HG02610 (cell line): ENCODE results near the gene TWIST2.

Experiments used
- ATAC-seq: cut with Tn5 transposase; IDR thresholded peaks from one replicate; pipeline ENCODE4 v1.9.1; 2021; ENCODE audit warnings: mild to moderate bottlenecking, moderate library complexity; ENCODE audit not compliant: unreplicated experiment

TWIST2 gene

DNA sequence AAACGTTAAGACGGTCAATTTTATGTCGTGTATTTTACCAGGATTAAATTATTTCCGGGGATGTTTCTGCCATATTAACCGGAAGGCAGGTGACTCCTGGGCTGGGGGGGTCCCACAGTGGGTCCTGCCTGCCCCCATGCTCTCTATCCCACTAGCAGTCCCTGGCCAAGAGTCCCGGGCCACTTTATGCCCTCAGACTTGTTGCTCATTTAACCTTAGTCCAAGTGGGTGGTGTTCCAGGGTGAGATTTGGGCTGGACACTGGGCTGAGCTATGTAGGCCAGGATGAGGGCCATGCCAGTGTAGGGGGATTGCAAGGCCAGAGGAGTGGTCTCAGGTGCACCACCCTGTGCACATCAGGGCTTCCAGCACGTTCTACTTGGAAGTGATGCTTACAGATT lies 24.1 kb downstream of the TWIST2 start:
- ATAC-seq = no peak

- no peak for ATAC-seq
These were observed 24.9 kb downstream of the TWIST2 start for GRCh38 chr2:238872628-238873380.

DNA sequence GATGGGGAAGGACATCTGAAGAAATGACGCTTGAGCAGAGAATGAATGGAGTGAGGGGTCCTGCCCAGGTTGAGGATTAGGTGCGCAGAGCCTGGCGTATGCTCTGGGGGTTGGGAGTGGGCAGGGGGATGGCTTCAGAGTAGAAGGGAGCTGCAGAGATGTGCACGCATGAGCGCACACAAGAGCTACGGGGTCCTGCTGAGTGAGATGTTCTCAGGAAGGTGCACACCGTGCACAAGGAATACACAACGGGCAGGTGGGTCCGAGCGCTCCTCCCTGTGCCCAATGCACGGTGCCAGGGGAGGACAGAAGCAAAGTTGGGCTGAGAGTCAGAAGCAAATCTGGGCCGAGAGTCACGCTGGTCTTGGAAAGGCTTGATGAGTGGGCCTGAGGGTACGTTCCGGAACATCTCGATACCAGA lies 25.5 kb downstream of the TWIST2 start:
- no peak for ATAC-seq

GRCh38 chr2:238873841-238874240 lies 26.0 kb downstream of the TWIST2 start:
- ATAC-seq = no peak

DNA sequence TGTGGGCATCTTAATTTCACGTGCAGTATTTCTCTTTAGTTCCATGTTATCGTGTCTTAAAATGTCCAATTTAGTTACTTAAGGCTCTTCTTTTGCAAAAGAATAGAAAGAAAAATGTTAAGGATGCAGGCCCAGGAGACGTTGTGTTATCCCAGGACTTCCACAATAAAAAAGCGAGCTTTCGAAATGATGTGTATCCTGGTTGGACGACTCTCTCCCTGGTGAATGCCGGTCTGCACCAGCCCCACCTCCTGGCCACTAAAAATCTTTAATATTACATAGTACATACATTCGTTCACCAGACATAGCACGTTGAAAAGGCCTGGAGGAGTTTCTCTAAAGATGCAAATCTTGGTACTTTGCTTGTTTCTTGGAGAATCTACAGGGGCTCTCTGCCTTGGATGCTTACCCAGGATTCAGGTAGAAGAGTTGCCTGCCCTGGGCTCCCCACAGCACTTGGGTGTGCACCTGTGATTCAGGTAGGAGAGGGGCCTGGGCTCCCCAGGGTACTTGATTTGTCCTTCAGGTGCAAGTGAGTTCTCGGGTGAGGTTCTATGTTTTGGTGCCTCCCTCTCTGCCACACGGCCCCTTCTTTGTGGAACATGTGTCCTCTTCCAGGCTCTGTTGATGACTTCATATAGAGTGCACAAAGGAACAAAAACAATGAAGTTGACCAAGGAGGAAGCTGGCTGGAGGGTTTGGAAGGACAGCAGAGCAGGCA lies 26.6 kb downstream of the TWIST2 start:
- no peak for ATAC-seq

GRCh38 chr2:238875101-238875470 lies 27.2 kb downstream of the TWIST2 start:
- ATAC-seq = no peak

DNA sequence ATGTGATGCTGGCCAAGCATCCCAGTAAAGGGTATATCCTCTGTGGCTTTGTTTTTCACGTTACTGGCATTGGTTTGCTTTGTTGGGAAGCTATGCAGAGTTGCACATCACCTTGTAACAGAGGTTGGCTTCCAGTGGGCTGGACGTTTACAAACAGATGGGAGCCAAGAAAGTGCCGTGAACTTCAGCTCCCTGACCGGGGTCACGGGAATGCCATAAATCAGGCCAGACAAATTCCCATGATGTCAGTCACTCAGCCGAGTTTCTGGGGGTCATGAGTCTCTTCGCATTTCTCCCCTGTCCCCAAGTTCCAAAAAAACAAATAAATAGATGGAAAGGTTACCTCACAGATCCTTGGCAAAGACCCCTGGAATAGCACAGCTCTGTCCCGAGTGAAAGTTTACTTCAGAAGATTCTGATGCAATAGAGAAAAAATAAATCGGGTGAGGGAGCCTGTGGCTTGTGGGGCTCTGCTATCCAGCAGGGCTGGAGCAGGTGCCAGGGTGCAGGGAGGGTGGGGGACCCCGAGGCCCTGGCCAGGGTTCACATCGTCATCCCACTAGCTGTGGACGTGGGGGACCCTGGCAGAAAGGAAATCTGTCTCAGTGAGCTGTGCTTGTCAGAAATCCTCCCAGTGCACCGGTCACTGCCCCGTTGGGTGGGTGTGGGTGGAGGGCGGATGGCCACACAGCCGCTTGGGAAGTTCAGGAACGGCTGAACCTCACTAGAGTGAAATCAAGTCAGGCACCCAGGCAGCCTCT lies 27.8 kb downstream of the TWIST2 start:
- ATAC-seq = no peak

- ATAC-seq = no peak
These were observed 28.3 kb downstream of the TWIST2 start for GRCh38 chr2:238876232-238876630.

DNA sequence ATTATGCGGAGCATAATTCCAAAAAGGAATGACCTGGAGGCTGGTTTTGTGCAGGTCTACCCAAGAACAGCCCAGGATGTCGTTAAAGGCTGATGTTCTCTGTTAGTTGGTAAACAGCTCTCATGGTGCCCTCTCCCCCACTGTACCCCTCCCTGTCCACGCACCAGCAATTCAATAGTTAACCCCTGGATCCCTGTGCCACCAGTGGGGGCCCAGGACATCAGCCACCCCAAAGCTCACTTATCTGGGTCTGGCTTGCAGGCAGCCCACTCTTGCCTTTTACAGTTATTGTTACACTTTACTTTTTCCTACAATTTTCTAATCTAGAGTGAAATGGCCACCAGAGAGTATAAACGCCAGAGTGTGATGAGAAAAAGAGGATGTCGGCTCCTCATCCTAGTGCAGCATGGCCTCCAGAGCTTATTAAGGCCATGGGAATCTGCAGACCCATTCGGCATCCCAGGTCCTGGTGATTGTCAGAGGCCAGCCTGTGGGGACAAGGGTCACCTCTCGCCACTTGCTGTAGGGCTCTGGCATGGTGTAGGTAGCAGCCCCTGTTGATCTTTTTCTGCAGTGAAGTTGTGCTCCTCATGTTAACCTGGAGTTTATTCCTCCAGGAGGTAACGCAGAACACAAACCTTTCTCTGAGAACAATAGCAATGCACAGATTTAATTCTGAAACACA lies 30.3 kb downstream of the TWIST2 start:
- ATAC-seq = no peak

DNA sequence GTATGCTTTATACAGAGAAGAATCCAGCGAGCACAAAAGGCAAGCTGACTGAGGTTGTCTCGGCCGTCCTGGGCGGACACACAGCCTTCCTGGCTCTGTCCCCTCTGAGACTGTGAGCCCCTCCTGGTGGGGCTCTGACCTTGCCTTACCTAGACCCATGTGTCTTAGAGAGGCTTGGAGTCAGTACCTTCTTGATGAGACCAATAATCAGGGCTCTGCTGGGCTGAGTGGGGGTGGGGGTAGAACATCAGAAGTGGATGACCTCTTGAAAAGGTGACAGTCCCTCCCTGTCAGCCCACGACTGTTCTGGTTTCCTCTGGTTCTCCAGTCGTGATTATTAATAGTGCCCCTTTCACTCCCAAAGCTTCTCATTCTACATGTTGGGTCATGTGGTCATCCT lies 31.2 kb downstream of the TWIST2 start:
- no peak for ATAC-seq

DNA sequence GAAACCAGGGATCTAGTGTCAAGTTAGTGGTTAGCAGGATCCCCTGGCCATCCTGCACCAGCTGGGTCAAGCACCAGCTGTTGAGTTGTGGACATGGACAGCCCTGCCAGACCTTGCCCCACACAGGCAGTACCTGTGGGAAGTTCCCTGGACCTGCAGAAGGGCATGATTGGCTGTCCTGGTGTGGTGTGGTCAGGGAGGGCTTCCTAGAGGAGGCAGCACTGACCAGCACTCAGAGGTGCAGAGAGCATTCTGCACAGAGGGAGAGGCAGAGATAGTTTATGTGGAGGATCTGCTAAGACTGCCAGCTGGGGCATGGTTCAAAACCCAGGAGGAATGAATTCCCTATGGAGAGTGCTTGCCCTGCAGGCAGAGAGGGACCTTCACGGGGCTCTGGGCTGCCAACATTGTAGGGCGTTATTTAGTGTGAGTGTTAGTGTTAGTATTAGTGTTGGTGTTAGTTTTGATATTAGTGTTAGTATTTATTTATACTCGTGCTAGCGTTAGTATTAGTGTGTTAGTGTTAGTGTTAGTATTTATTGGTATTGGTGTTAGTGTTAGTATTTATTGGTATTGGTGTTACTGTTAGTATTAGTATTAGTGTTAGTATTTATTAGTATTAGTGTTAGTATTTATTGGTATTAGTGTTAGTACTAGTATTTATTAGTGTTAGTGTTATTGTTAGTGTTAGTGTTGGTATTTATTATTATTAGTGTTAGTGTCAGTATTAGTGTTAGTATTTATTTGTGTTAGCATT lies 31.9 kb downstream of the TWIST2 start:
- ATAC-seq = no peak

DNA sequence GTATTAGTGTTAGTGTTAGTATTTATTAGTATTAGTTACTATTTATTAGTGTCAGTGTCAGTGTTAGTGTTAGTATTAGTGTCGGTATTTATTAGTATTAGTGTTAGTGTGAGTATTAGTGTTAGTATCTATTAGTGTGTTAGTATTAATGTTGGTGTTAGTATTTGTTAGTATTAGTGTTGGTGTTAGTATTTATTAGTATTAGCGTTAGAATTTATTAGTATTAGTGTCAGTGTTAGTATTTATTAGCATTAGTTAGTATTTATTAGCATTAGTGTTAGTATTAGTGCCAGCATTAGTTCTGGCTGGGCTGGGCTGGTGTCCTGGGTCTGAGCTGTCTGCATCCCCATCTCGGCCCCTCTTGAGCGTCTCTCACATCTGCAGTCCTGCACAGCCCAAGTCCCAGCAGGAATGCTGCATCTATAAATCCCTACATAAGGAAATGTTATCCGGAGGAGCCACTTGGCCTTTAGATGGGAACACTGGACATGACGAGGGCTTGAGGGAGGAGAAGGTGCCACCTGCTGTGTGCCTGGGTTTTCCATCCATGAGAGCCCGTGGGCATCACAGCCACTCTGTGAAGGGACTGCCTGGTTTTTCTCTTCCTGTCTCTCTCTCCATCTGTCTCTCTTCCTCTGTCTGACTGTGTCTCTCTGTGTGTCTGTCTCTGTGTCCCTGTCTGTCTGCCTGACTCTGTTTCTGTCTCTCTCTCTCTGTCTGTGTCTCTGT lies 33.6 kb downstream of the TWIST2 start:
- ATAC-seq = no peak

DNA sequence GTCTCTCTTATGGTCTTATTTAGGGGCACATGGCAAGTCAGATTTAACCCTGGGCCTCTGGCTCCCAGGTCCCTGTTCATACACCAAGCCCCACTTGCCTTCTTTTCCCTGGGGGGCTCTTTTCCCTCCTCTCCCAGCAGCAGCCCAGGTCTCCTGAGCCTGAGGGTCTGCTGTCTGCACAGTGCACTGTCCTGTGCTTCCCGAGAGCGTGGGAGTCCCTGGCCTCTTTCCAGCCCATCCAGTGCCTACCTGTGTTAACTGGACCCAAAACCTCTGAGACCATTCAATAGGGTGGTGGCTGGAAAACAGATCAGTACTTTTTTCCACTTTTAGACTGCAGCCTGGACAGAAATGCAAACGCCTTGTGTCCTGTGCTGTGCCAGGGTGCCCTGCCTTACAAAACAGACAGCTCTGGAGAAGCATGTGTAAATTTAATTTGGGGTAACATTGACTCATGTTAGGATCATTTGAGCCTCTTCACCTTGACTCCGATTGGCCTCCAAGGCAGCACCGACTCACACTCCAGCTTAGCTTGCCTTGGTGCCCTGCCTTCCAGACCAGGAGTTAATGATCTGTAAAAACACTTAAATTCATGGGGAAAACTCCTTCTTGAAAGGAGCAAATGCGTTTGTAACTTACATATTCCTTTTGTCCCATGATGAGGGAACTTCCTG lies 34.3 kb downstream of the TWIST2 start:
- ATAC-seq = no peak

DNA sequence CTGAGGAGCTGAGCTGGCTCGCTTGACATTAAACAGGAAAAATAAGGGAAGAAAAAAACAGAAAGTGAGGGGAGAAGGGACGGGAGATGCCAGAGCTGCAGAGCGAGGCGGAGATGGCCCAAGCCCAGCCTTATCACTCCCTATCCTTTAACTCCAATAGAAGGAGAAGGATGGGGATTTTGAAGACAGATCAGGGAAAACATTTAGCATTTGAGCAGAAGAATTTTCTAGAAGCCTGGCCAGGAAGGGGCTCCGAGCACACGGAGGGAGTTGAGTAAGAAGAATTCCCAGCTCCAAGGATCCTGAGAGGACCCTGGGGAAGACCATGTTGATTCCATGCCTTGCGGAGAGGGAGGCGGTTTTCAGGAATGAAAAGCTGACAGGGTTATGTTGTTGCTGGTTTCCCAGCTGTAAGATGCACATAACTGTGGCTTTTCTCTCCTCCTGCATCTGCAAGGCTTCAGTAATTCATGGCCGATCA lies 35.6 kb downstream of the TWIST2 start:
- ATAC-seq = no peak

- ATAC-seq = no peak
These were observed 36.4 kb downstream of the TWIST2 start for GRCh38 chr2:238884122-238884811.

DNA sequence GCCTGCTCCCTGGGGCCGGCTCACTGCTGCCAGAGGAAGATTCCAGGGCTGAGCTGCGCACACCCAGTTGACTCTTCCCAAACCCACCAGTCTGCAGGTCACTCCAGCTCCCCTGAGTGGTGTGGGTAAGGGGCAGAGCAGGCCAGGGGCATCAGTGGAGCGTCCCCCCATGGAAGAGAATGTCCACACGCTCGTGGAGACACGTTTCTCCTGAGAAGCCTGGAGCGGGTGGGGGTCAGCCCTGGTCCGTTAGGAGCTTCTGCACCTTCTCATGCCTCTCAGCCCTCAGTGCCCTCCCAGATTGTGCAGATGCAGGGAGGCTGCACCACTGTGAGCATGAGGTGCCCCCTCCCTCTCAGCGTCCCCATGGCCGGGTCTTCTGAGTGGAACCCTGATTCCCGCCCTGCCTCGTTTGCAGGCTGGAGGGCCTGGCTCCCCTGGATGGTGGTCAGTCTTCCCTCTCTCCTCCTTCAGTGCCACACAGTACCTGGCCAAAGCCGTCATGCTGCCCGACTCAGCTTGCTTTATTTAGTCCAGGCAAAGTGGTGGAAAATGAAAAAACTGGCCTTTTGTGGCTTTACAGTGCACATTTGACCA lies 37.0 kb downstream of the TWIST2 start:
- ATAC-seq = no peak

- no peak for ATAC-seq
These were observed 38.7 kb downstream of the TWIST2 start for GRCh38 chr2:238886453-238887094.

GRCh38 chr2:238887616-238888015 lies 39.7 kb downstream of the TWIST2 start:
- no peak for ATAC-seq
